GM18868 (cell line): ENCODE measurements around the gene MYPN.
"Not testable (repeated sequence)": the region's sequence is repeated elsewhere in the genome, so short reads cannot be mapped to it uniquely, and the experiment has no call there.

Source experiments
- ATAC-seq: cut with Tn5 transposase; IDR thresholded peaks from one replicate; pipeline ENCODE4 v1.9.1; 2021; ENCODE audit warnings: mild to moderate bottlenecking, moderate library complexity; ENCODE audit not compliant: unreplicated experiment

The MYPN gene

GRCh38 chr10:68109331-68109730 is at the start of gene MYPN:
Gene MYPN, plus strand, starts transcription at chr10:68109488. Its CDS starts 11,951 bp downstream, at chr10:68121439.
- ATAC-seq, result no peak

GRCh38 chr10:68067029-68067428 is 42.3 kb upstream of the MYPN start:
- ATAC-seq, result no peak

- no peak for ATAC-seq
Measured at GRCh38 chr10:68067508-68067907, 41.8 kb upstream of the MYPN start.

GRCh38 chr10:68073631-68074030 is 35.7 kb upstream of the MYPN start:
- no peak for ATAC-seq

GRCh38 chr10:68074031-68074774 is 35.1 kb upstream of the MYPN start:
- no peak for ATAC-seq

GRCh38 chr10:68074775-68075549 is 34.3 kb upstream of the MYPN start, which contains the start of gene HERC4:
Gene HERC4, minus strand, starts transcription at chr10:68075283. Its CDS starts 2,175 bp downstream, at chr10:68073108.
- peak; percentile 92 for ATAC-seq

GRCh38 chr10:68075550-68076004 is 33.7 kb upstream of the MYPN start:
- no peak for ATAC-seq

- ATAC-seq, result not testable (repeated sequence)
Measured at GRCh38 chr10:68076081-68076480, 33.2 kb upstream of the MYPN start.

GRCh38 chr10:68077026-68077425 is 32.3 kb upstream of the MYPN start:
- no peak for ATAC-seq

- no peak for ATAC-seq
Measured at GRCh38 chr10:68079434-68079833, 29.9 kb upstream of the MYPN start.

- no peak for ATAC-seq
Measured at GRCh38 chr10:68080853-68081431, 28.3 kb upstream of the MYPN start.

- ATAC-seq, result no peak
Measured at GRCh38 chr10:68081916-68082315, 27.4 kb upstream of the MYPN start.

GRCh38 chr10:68082872-68083271 is 26.4 kb upstream of the MYPN start:
- ATAC-seq, result no peak

- ATAC-seq, result no peak
Measured at GRCh38 chr10:68083953-68084352, 25.3 kb upstream of the MYPN start.

- ATAC-seq, result no peak
Measured at GRCh38 chr10:68084469-68084868, 24.8 kb upstream of the MYPN start.

- no peak for ATAC-seq
Measured at GRCh38 chr10:68086011-68086410, 23.3 kb upstream of the MYPN start.

GRCh38 chr10:68086910-68087684 is 22.2 kb upstream of the MYPN start:
- no peak for ATAC-seq

- no peak for ATAC-seq
Measured at GRCh38 chr10:68087685-68088401, 21.4 kb upstream of the MYPN start.

- no peak for ATAC-seq
Measured at GRCh38 chr10:68088740-68089139, 20.5 kb upstream of the MYPN start.

GRCh38 chr10:68090586-68090985 is 18.7 kb upstream of the MYPN start:
- ATAC-seq, result no peak
